Glutamatergic neuron (in vitro differentiated cells): ENCODE measurements around the gene SHMT2. TPM values are rescaled to one million over a fixed set of nuclear protein-coding genes. Genes with fewer than 3 reads are reported as not detected.

Experiments used
- DNase-seq: peaks from one replicate; pipeline ENCODE4 v3.0.0; 2022
- H3K27ac Mint-ChIP-seq: one replicate; pipeline ENCODE4 v1.8.0; 2020; ENCODE audit warnings: mild to moderate bottlenecking, mixed read lengths, inconsistent platforms; ENCODE audit not compliant: unreplicated experiment
- H3K27me3 Mint-ChIP-seq: one replicate; pipeline ENCODE4 v1.8.0; 2020; ENCODE audit warnings: mild to moderate bottlenecking, moderate library complexity, mixed read lengths, inconsistent platforms; ENCODE audit not compliant: unreplicated experiment
- H3K36me3 Mint-ChIP-seq: one replicate; pipeline ENCODE4 v1.8.0; 2020; ENCODE audit warnings: mild to moderate bottlenecking, mixed read lengths, inconsistent platforms; ENCODE audit not compliant: unreplicated experiment
- H3K4me1 Mint-ChIP-seq: one replicate; pipeline ENCODE4 v1.8.0; 2020; ENCODE audit warnings: mild to moderate bottlenecking, low read depth, mixed read lengths, inconsistent platforms; ENCODE audit not compliant: unreplicated experiment
- H3K4me3 Mint-ChIP-seq: one replicate; pipeline ENCODE4 v1.8.0; 2020; ENCODE audit warnings: mild to moderate bottlenecking, mixed read lengths, inconsistent platforms; ENCODE audit not compliant: unreplicated experiment
- H3K9me3 Mint-ChIP-seq: one replicate; pipeline ENCODE4 v1.8.0; 2020; ENCODE audit warnings: mild to moderate bottlenecking, moderate library complexity, mixed read lengths, inconsistent platforms; ENCODE audit not compliant: unreplicated experiment
- CTCF ChIP-seq: fragments of 200-600 bp; sonication (generic); IDR thresholded peaks from one replicate; pipeline ENCODE4 v1.5.0; 2021; ENCODE audit not compliant: partially characterized antibody, unreplicated experiment
- total RNA-seq: library from RNA; stranded (reverse); fragmentation: NEBNext Ultra II Directional; extraction: Animal tissue kit (Norgen Biotek cat#: 25700); gene quantifications from one replicate; pipeline ENCODE4 v1.2.1, GENCODE V29; 2021; ENCODE audit not compliant: unreplicated experiment

The SHMT2 gene
- total RNA-seq, 1 donor from 2014 or later = 165 TPM

GRCh38 chr12:57211791-57212700, 17.5 kb upstream of the SHMT2 start:
- Mint-ChIP-seq H3K27ac (no peak overlapping the region), H3K36me3 (no peaks in the 10 kb centered on the region), H3K27me3 (peaks cover 30% of the 10 kb centered on the region), H3K4me1 (peaks cover 22% of the 10 kb centered on the region), H3K4me3 (no peak overlapping the region), H3K9me3 (peaks cover 21% of the 10 kb centered on the region)
- TF ChIP-seq CTCF = no peak
- DNase-seq = no peak

GRCh38 chr12:57212701-57213057, 16.8 kb upstream of the SHMT2 start:
- no peak for TF ChIP-seq CTCF
- peaks cover 25% of the 10 kb centered on the region for H3K4me1 Mint-ChIP-seq
- no peak for DNase-seq

GRCh38 chr12:57213058-57213715, 16.3 kb upstream of the SHMT2 start:
- Mint-ChIP-seq H3K27ac (peak overlapping the region; percentile 8), H3K9me3 (peaks cover 24% of the 10 kb centered on the region), H3K4me3 (peak overlapping the region; percentile 70), H3K36me3 (no peaks in the 10 kb centered on the region), H3K4me1 (peaks cover 25% of the 10 kb centered on the region), H3K27me3 (peaks cover 39% of the 10 kb centered on the region)
- peak; percentile 86 for TF ChIP-seq CTCF
- DNase-seq = peak; percentile 91

More at GRCh38 chr12:57212701-57213057, 16.8 kb upstream of the SHMT2 start:
- Mint-ChIP-seq H3K4me3 (no peak overlapping the region), H3K27ac (no peak overlapping the region), H3K9me3 (peaks cover 23% of the 10 kb centered on the region), H3K27me3 (peaks cover 35% of the 10 kb centered on the region), H3K36me3 (no peaks in the 10 kb centered on the region)

GRCh38 chr12:57213763-57214397, 15.6 kb upstream of the SHMT2 start:
- Mint-ChIP-seq H3K27me3 (peaks cover 43% of the 10 kb centered on the region), H3K27ac (peak overlapping the region; percentile 8), H3K36me3 (no peaks in the 10 kb centered on the region), H3K4me1 (peaks cover 31% of the 10 kb centered on the region), H3K9me3 (peaks cover 28% of the 10 kb centered on the region), H3K4me3 (peak overlapping the region; percentile 70)
- no peak for DNase-seq
- TF ChIP-seq CTCF = no peak
